SK-N-SH (cell line): ENCODE measurements around the gene NCAPD3. TPM values are rescaled to one million over a fixed set of nuclear protein-coding genes. Genes with fewer than 3 reads are reported as not detected.

Experiments
- CTCF ChIA-PET: fragments of 300-600, 350-600 bp; formaldehyde crosslinking; extraction: SDS; loops from one replicate; lab custom pipeline; 2021; lab: Yijun Ruan, JAX
- POLR2A ChIA-PET: fragments of 350-600 bp; sonication (Branson Sonifier 250); formaldehyde crosslinking; extraction: SDS; loops from one replicate; lab custom pipeline; 2020; ENCODE audit warnings: antibody characterized with exemption, inconsistent platforms; lab: Yijun Ruan, JAX
- DNase-seq: peaks from one replicate; pipeline ENCODE4 v3.0.0; 2012
- H2AFZ ChIP-seq: fragments of 200-600 bp; sonication (generic); 2 replicates; pipeline ENCODE4 v1.8.1; 2016; ENCODE audit warnings: antibody characterized with exemption, mild to moderate bottlenecking, low read depth
- H3F3A ChIP-seq: fragments of 200-600 bp; sonication (generic); replicated peaks from 2 replicates; pipeline ENCODE3; 2016; ENCODE audit warnings: antibody characterized with exemption, mild to moderate bottlenecking; ENCODE audit not compliant: insufficient read depth
- H3K27ac ChIP-seq, 2 experiments: fragments of 200-500 bp in 1 of 2; fragments of 200-600 bp in 1 of 2; sonication (Bioruptor generic) in 1 of 2; sonication (generic), shearing (Covaris generic) in 1 of 2; 2 replicates each; pipeline versions ENCODE4 v1.5.1 to v1.6.1; 2014 to 2016; ENCODE audit warnings: low read depth in 2 of 2, inconsistent platforms in 1 of 2, low read length in 1 of 2, mild to moderate bottlenecking in 1 of 2, mixed read lengths in 1 of 2
- H3K27me3 ChIP-seq: fragments of 200-600 bp; sonication (generic), shearing (Covaris generic); 2 replicates; pipeline ENCODE4 v1.6.1; 2016; ENCODE audit warnings: mixed run types; ENCODE audit not compliant: insufficient read depth
- H3K36me3 ChIP-seq, 2 experiments: fragments of 200-500 bp in 1 of 2; fragments of 200-600 bp in 1 of 2; sonication (Bioruptor generic) in 1 of 2; sonication (generic) in 1 of 2; replicated peaks in 1 of 2; 2 replicates each; pipeline versions ENCODE3 to v1.5.1; 2014 to 2016; ENCODE audit warnings: low read length in 1 of 2, mild to moderate bottlenecking in 1 of 2; ENCODE audit not compliant: insufficient read depth in 2 of 2, control insufficient read depth in 1 of 2
- H3K4me1 ChIP-seq, 2 experiments: fragments of 200-500 bp in 1 of 2; fragments of 200-600 bp in 1 of 2; sonication (Bioruptor generic) in 1 of 2; sonication (generic), shearing (Covaris generic) in 1 of 2; 2 replicates each; pipeline versions ENCODE4 v1.5.1 to v1.6.1; 2014 to 2016; ENCODE audit warnings: low read depth in 1 of 2, low read length in 1 of 2, mixed run types in 1 of 2; ENCODE audit not compliant: insufficient read depth in 2 of 2, control insufficient read depth in 1 of 2
- H3K4me2 ChIP-seq: fragments of 200-600 bp; sonication (generic), shearing (Covaris generic); 2 replicates; pipeline ENCODE4 v1.6.1; 2017; ENCODE audit warnings: mixed run types
- H3K4me3 ChIP-seq, 2 experiments: fragments of 200-500 bp in 1 of 2; fragments of 200-600 bp in 1 of 2; sonication (Bioruptor generic) in 1 of 2; sonication (generic), shearing (Covaris generic) in 1 of 2; 2 replicates each; pipeline versions ENCODE4 v1.5.1 to v1.8.1; 2014 to 2016; ENCODE audit warnings: low read depth in 2 of 2, inconsistent platforms in 1 of 2, low read length in 1 of 2, mild to moderate bottlenecking in 1 of 2, mixed read lengths in 1 of 2, moderate library complexity in 1 of 2
- H3K79me2 ChIP-seq: fragments of 200-600 bp; sonication (generic); 2 replicates; pipeline ENCODE4 v1.8.1; 2017; ENCODE audit warnings: mild to moderate bottlenecking; ENCODE audit not compliant: insufficient read depth
- H3K9ac ChIP-seq: fragments of 200-600 bp; sonication (generic); 2 replicates; pipeline ENCODE4 v1.6.1; 2017; ENCODE audit warnings: mixed run types
- H3K9me2 ChIP-seq: fragments of 200-600 bp; sonication (generic); 2 replicates; pipeline ENCODE4 v1.6.1; 2017; ENCODE audit warnings: mixed run types
- H3K9me3 ChIP-seq: fragments of 200-600 bp; sonication (generic); 2 replicates; pipeline ENCODE4 v1.6.1; 2017; ENCODE audit warnings: mixed run types, mild to moderate bottlenecking, moderate library complexity
- H4K20me1 ChIP-seq: fragments of 200-600 bp; sonication (generic); 2 replicates; pipeline ENCODE4 v1.6.1; 2017; ENCODE audit warnings: mild to moderate bottlenecking, mixed run types; ENCODE audit not compliant: insufficient read depth
- CHD2 ChIP-seq: fragments of 150-350 bp; IDR thresholded peaks from 2 replicates; pipeline ENCODE4 v1.6.1; 2018; ENCODE audit warnings: low read length; ENCODE audit not compliant: partially characterized antibody
- ELF1 ChIP-seq: IDR thresholded peaks from 2 replicates; pipeline ENCODE4 v1.4.0; 2012
- EP300 ChIP-seq, 2 experiments: IDR thresholded peaks; 2 replicates each; pipeline versions ENCODE4 v1.4.0 to v1.6.1; 2012; ENCODE audit warnings: borderline replicate concordance in 1 of 2, low read depth in 1 of 2, low read length in 1 of 2
- EZH2phosphoT487 ChIP-seq: fragments of 200-600 bp; sonication (generic); IDR thresholded peaks from 2 replicates; pipeline ENCODE4 v1.6.1; 2017; ENCODE audit warnings: low read depth, mixed run types, mild to moderate bottlenecking, antibody characterized with exemption, moderate library complexity, borderline replicate concordance
- FOXJ3 ChIP-seq: sonication (generic); formaldehyde crosslinking; IDR thresholded peaks from 2 replicates; pipeline ENCODE4 v1.5.1; 2020; ENCODE audit warnings: mild to moderate bottlenecking, missing genetic modification reagents
- GATA2 ChIP-seq: sonication (generic); formaldehyde crosslinking; IDR thresholded peaks from 2 replicates; pipeline ENCODE4 v1.5.0; 2020; ENCODE audit warnings: mild to moderate bottlenecking, missing genetic modification reagents
- IRF3 ChIP-seq: fragments of 150-350 bp; IDR thresholded peaks from 2 replicates; pipeline ENCODE4 v1.6.1; 2016; ENCODE audit warnings: mild to moderate bottlenecking, low read depth, low read length
- NFIC ChIP-seq: IDR thresholded peaks from 2 replicates; pipeline ENCODE4 v1.4.0; 2012; ENCODE audit warnings: borderline replicate concordance
- RCOR1 ChIP-seq: fragments of 150-350 bp; IDR thresholded peaks from 2 replicates; pipeline ENCODE4 v1.6.1; 2017; ENCODE audit warnings: antibody characterized with exemption, low read length
- SIN3A ChIP-seq: IDR thresholded peaks from 2 replicates; pipeline ENCODE4 v1.6.1; 2012; ENCODE audit warnings: low read depth, mild to moderate bottlenecking, low read length, moderate library complexity, borderline replicate concordance
- TAF1 ChIP-seq: IDR thresholded peaks from 2 replicates; pipeline ENCODE4 v1.6.1; 2012; ENCODE audit warnings: low read depth, mild to moderate bottlenecking, low read length, moderate library complexity, borderline replicate concordance
- WGBS: methylation state at CpG from one replicate; pipeline ENCODE4 v1.1.6; 2017; ENCODE audit warnings: low lambda C conversion rate; 5-methylcytosine and 5-hydroxymethylcytosine counted together
- polyA plus RNA-seq, 3 experiments: library from polyadenylated mRNA; depleted of rRNA; stranded (reverse); fragments of >200 nt; gene quantifications; 2 replicates each; pipeline ENCODE4 v1.2.3, GENCODE V29; 2012
- TF ChIP-seq, protein P1 (sequence below): IDR thresholded peaks from 2 replicates; pipeline ENCODE4 v1.4.0; 2012; ENCODE audit warnings: low read depth, borderline replicate concordance
- TF ChIP-seq, protein P2 (sequence below): fragments of 200-600 bp; sonication (generic); IDR thresholded peaks from 2 replicates; pipeline ENCODE4 v1.6.1; 2017; ENCODE audit warnings: antibody characterized with exemption, mild to moderate bottlenecking, moderate library complexity

Gene NCAPD3
- polyA plus RNA-seq, 1 of the 3 experiments (the other 2 are of a cell fraction), result 19.5 TPM

- Histone ChIP-seq H3K79me2 (peaks cover 9% of the 10 kb centered on the region; the same call in 1 of the 2 replicates), H4K20me1 (no peaks in the 10 kb centered on the region), H3K9me2 (no peaks in the 10 kb centered on the region), H3K27ac (no peak overlapping the region), H3K27me3 (no peaks in the 10 kb centered on the region), H3F3A (peaks cover 5% of the 10 kb centered on the region), H3K9ac (no peak overlapping the region), H3K4me1 (peaks cover 3 to 7% of the 10 kb centered on the region in 2 experiments; a peak in 2 of 4 replicates), H3K36me3 (peaks cover 30 to 79% of the 10 kb centered on the region in 2 experiments), H3K4me3 (no peak overlapping the region), H2AFZ (no peak overlapping the region), H3K9me3 (no peaks in the 10 kb centered on the region), H3K4me2 (no peak overlapping the region)
- 96% methylated on average over 9 of the region's 9 CpGs for WGBS
- POLR2A ChIA-PET, result no interaction called here
- DNase-seq, result no peak
- TF ChIP-seq RCOR1, result no peak
- TF ChIP-seq, protein P1, sequence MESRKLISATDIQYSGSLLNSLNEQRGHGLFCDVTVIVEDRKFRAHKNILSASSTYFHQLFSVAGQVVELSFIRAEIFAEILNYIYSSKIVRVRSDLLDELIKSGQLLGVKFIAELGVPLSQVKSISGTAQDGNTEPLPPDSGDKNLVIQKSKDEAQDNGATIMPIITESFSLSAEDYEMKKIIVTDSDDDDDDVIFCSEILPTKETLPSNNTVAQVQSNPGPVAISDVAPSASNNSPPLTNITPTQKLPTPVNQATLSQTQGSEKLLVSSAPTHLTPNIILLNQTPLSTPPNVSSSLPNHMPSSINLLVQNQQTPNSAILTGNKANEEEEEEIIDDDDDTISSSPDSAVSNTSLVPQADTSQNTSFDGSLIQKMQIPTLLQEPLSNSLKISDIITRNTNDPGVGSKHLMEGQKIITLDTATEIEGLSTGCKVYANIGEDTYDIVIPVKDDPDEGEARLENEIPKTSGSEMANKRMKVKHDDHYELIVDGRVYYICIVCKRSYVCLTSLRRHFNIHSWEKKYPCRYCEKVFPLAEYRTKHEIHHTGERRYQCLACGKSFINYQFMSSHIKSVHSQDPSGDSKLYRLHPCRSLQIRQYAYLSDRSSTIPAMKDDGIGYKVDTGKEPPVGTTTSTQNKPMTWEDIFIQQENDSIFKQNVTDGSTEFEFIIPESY, result no peak
- no peak for TF ChIP-seq NFIC
- no peak for TF ChIP-seq SIN3A
- TF ChIP-seq EP300 (IDR thresholded peaks at IDR 0.05; ENCODE audit: borderline replicate concordance in 1 of 2, low read depth in 1 of 2, low read length in 1 of 2), result no peak
- no peak for TF ChIP-seq ELF1
- TF ChIP-seq TAF1, result no peak
- TF ChIP-seq, protein P2, sequence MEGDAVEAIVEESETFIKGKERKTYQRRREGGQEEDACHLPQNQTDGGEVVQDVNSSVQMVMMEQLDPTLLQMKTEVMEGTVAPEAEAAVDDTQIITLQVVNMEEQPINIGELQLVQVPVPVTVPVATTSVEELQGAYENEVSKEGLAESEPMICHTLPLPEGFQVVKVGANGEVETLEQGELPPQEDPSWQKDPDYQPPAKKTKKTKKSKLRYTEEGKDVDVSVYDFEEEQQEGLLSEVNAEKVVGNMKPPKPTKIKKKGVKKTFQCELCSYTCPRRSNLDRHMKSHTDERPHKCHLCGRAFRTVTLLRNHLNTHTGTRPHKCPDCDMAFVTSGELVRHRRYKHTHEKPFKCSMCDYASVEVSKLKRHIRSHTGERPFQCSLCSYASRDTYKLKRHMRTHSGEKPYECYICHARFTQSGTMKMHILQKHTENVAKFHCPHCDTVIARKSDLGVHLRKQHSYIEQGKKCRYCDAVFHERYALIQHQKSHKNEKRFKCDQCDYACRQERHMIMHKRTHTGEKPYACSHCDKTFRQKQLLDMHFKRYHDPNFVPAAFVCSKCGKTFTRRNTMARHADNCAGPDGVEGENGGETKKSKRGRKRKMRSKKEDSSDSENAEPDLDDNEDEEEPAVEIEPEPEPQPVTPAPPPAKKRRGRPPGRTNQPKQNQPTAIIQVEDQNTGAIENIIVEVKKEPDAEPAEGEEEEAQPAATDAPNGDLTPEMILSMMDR, result no peak
- no peak for TF ChIP-seq CHD2
- TF ChIP-seq EZH2phosphoT487, result no peak
- TF ChIP-seq FOXJ3, result no peak
- no peak for TF ChIP-seq GATA2
- TF ChIP-seq IRF3, result no peak
- CTCF ChIA-PET, result interaction anchor here (1.4 kb wide), 1 partner anchor 18 kb away, joined by 3 read pairs; the partner anchor contains the start of genes NCAPD3 and VPS26B
Observed at GRCh38 chr11:134242376-134242775, 18.6 kb upstream of the NCAPD3 start.
